Measurements from ENCODE around the gene CHN2.

CHN2 gene

DNA sequence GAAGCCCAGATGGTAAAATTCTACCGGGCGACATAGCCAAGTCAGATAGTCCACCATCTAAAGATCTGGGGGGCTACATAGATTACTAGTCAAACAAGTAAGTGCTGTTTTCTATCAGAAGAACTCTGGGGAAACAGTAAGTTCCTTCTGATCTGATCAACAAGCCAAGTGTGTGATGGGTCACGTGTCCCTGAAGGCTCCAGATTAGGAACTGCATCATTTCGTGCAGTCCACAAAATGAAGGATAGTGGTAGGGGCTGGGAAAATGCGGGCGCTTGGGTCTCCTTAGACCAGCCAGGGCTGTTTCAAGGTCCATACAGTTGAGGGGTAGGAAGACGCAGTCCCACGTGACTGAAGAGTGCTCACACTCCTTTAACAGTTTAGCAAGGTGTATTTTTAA lies 1.8 kb upstream of the CHN2 start:
- no peak for DNase-seq (ENCODE audit: low read depth)
- H3K4me3 ChIP-seq (ENCODE audit: low read depth, low read length): no peak overlapping the region
- TF ChIP-seq, protein P1, sequence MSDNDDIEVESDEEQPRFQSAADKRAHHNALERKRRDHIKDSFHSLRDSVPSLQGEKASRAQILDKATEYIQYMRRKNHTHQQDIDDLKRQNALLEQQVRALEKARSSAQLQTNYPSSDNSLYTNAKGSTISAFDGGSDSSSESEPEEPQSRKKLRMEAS (IDR thresholded peaks at IDR 0.05; ENCODE audit: low read depth, low read length): no peak
- no peak for TF ChIP-seq POLR2A (IDR thresholded peaks at IDR 0.05; ENCODE audit: extremely low read depth, insufficient read length)
- TF ChIP-seq MYC (IDR thresholded peaks at IDR 0.05; ENCODE audit: low read depth, low read length): no peak
- TF ChIP-seq, protein P2, sequence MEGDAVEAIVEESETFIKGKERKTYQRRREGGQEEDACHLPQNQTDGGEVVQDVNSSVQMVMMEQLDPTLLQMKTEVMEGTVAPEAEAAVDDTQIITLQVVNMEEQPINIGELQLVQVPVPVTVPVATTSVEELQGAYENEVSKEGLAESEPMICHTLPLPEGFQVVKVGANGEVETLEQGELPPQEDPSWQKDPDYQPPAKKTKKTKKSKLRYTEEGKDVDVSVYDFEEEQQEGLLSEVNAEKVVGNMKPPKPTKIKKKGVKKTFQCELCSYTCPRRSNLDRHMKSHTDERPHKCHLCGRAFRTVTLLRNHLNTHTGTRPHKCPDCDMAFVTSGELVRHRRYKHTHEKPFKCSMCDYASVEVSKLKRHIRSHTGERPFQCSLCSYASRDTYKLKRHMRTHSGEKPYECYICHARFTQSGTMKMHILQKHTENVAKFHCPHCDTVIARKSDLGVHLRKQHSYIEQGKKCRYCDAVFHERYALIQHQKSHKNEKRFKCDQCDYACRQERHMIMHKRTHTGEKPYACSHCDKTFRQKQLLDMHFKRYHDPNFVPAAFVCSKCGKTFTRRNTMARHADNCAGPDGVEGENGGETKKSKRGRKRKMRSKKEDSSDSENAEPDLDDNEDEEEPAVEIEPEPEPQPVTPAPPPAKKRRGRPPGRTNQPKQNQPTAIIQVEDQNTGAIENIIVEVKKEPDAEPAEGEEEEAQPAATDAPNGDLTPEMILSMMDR (IDR thresholded peaks at IDR 0.05; ENCODE audit: low read depth, low read length): no peak

DNA sequence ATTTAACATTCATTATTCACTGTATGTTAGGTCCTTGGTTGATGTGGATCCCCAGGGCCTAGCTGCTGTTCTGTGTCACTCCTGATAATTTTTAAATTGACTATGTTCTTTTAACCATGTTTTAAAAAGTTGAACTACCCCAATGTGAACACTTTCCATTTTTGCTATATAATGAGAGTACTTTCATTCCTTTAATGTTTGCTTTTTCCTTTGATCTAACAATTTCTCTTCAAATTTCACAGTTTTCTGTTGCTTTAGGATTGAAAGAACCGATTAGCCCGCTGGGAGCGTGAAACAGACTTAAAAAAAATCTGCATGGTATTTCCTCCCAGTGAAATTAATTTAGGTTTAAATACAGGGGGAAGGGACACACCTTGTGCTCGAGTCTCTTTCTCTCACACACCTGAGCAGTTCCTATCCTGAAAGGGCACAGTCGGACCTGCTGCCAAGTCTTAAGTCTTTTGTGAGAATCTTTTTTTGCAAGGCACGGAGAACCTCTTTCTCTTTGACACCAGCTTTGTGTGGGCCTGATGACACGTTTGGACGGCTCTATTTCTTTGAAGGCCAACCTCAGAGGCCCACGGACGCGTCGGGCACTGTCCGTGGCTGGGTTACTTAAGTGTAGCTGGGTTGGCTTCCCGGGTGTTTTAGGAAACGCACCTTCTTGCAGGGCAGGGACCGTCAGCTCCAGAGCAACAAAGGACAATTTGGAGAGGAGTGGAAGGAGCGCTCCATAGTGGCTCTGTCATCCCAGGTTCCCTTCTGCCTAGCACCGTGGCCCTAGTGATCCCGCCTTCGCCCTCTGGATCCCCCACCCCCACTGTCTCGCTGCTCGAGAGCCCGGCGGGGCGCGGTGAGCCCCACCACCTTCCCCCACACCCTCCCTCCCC lies 1.0 kb upstream of the CHN2 start:
- no peak overlapping the region for H3K4me3 ChIP-seq (ENCODE audit: low read depth, low read length)

DNA sequence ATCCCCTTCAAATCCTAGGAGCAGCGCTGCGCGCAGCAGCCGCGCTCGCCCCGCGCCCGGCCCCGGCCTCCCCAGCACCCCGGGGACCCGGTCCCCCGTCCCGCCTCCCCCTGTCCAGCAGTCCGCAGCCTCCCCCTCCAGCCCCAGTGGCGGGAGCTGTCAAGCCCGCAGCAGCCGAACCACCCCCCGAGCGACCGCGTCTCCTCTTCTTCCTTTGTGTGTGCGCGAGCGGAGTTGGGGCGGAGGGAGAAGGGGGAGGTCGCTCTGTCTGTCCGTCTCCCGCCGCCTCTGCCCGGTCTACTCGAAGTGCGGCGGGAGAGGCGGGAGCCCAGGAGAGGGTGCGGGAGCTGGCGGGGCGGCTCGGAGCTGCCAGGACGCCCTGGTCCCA lies 375 bp upstream of the CHN2 start:
- H3K4me3 ChIP-seq (ENCODE audit: low read depth, low read length): no peak overlapping the region
- TF ChIP-seq, protein P1 (IDR thresholded peaks at IDR 0.05; ENCODE audit: low read depth, low read length): no peak
- TF ChIP-seq POLR2A (IDR thresholded peaks at IDR 0.05; ENCODE audit: extremely low read depth, insufficient read length): no peak
- TF ChIP-seq, protein P2 (IDR thresholded peaks at IDR 0.05; ENCODE audit: low read depth, low read length): no peak
- DNase-seq (ENCODE audit: low read depth): no peak

More for the DNA sequence above, 1.0 kb upstream of the CHN2 start:
- no peak for DNase-seq (ENCODE audit: low read depth)
- no peak for TF ChIP-seq POLR2A (IDR thresholded peaks at IDR 0.05; ENCODE audit: extremely low read depth, insufficient read length)

DNA sequence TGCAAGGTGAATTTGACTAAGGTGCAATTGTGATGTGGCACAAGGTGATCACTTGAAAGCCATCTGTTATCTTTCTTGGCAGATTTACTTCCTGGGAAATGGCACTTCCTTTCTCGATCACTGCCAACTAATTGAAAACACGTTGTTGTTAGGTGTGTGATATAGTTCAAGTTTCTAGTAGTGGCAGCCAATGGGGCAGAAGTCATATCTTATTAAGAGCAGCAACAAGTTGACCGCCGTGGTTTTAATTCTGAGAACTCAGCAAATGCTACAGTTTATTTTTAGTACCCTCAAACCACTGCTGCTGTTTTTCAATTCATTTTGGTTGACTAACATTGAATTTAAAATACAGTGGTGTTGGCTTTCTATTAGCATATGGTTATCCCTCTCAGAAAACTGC lies 1.6 kb downstream of the CHN2 start:
- TF ChIP-seq MYC (IDR thresholded peaks at IDR 0.05; ENCODE audit: low read depth, low read length) (no peak), POLR2A (IDR thresholded peaks at IDR 0.05; ENCODE audit: extremely low read depth, insufficient read length) (no peak)
- TF ChIP-seq, protein P2 (IDR thresholded peaks at IDR 0.05; ENCODE audit: low read depth, low read length): no peak
- TF ChIP-seq, protein P1 (IDR thresholded peaks at IDR 0.05; ENCODE audit: low read depth, low read length): no peak
- no peak for DNase-seq (ENCODE audit: low read depth)
- no peak overlapping the region for H3K4me3 ChIP-seq (ENCODE audit: low read depth, low read length)

DNA sequence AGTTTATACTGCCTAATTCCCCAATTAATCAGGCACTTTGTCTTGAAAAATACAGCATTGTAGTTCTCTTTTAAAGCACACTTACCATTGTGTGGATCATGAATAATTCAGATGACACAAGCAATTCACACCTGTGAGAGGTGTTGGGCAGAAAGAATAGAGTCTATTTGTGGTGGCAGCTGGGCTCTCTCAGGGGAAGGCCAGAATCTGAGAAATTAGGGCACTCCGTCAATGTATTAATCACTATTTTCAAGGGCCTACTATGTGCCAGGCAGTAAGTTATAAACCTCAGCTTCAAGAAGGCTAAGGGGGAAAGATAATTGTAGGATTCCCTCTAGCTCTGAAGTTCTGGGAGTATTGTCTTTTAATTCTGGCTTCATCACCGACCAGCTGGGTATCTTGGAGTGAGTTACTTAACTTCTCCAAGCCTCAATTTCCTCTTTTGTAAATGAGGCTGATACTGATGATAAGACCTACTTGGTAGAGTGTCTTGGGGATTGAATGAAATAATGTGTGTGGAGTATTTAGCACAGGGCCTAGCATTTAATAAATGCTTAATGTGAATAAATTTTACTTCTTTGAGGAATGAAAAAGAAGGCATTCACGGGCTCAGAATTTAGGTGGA lies 2.5 kb downstream of the CHN2 start:
- no peak for TF ChIP-seq POLR2A (IDR thresholded peaks at IDR 0.05; ENCODE audit: extremely low read depth, insufficient read length)
- H3K4me3 ChIP-seq (ENCODE audit: low read depth, low read length): no peak overlapping the region
- DNase-seq (ENCODE audit: low read depth): no peak

DNA sequence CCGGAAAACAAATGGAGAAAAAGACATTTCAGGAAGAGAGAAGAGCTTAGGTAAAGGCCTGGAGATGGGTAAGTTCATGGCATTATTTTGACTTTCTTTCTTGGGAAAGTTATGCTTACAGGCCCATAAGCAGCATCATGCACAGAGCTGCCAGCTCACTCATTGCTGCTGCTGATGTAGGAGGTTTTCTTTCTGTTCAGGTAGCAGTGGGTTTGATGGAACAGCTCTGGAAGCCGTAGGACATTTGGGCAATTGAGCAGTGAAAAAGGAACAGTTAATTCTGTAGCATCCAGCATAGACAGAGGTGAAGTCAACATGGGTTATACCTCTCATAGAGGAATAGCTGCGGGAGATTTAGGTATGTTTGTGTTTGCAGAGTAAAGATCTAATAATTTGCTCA lies 3.3 kb downstream of the CHN2 start:
- TF ChIP-seq POLR2A (IDR thresholded peaks at IDR 0.05; ENCODE audit: extremely low read depth, insufficient read length) (no peak), MYC (IDR thresholded peaks at IDR 0.05; ENCODE audit: low read depth, low read length) (no peak)
- TF ChIP-seq, protein P1 (IDR thresholded peaks at IDR 0.05; ENCODE audit: low read depth, low read length): no peak
- TF ChIP-seq, protein P2 (IDR thresholded peaks at IDR 0.05; ENCODE audit: low read depth, low read length): no peak

More for the DNA sequence above, 3.3 kb downstream of the CHN2 start:
- H3K4me3 ChIP-seq (ENCODE audit: low read depth, low read length): no peak overlapping the region
- DNase-seq (ENCODE audit: low read depth): no peak
